OCI-LY7 (cell line): ENCODE measurements around the gene CRTC1. TPM values are rescaled to one million over a fixed set of nuclear protein-coding genes. Genes with fewer than 3 reads are reported as not detected.

Source experiments
- BruUV-seq: library from RNA; stranded (reverse); fragments of 400-500 nt; replicated peaks from 2 replicates; lab custom pipeline; 2021; lab: Mats Ljungman, UMichigan
- CTCF ChIA-PET: fragments of 300-600 bp; sonication (Branson Sonifier 250); formaldehyde crosslinking; loops from one replicate; lab custom pipeline; 2022; ENCODE audit warnings: antibody characterized with exemption; ENCODE audit not compliant: unreplicated experiment; lab: Charles Lee
- POLR2A ChIA-PET: fragments of 300-600 bp; sonication (Branson Sonifier 250); formaldehyde crosslinking; loops from one replicate; lab custom pipeline; 2022; ENCODE audit warnings: antibody characterized with exemption; lab: Charles Lee
- DNase-seq: peaks from one replicate; pipeline ENCODE4 v3.0.0-alpha.2; 2015; ENCODE audit warnings: low spot score
- H2AFZ ChIP-seq: fragments of 200-600 bp; sonication (generic), shearing (Covaris generic); 2 replicates; pipeline ENCODE4 v1.6.1; 2014; ENCODE audit warnings: mild to moderate bottlenecking, antibody characterized with exemption, low read length, moderate library complexity
- H3K27ac ChIP-seq: fragments of 200-600 bp; sonication (generic); 2 replicates; pipeline ENCODE4 v1.5.1; 2014; ENCODE audit warnings: mixed run types, low read depth, mild to moderate bottlenecking, moderate library complexity, low read length, inconsistent platforms; ENCODE audit not compliant: poor library complexity, severe bottlenecking
- H3K36me3 ChIP-seq: fragments of 200-600 bp; sonication (generic); 2 replicates; pipeline ENCODE4 v1.6.1; 2014; ENCODE audit warnings: mild to moderate bottlenecking, antibody characterized with exemption, low read length, moderate library complexity, mixed read lengths; ENCODE audit not compliant: insufficient read depth
- H3K4me1 ChIP-seq: fragments of 200-600 bp; sonication (generic); 2 replicates; pipeline ENCODE4 v1.5.1; 2014; ENCODE audit warnings: mild to moderate bottlenecking, low read length; ENCODE audit not compliant: insufficient read depth, poor library complexity, severe bottlenecking
- H3K4me2 ChIP-seq: fragments of 200-600 bp; sonication (generic); 2 replicates; pipeline ENCODE4 v1.6.1; 2014; ENCODE audit warnings: mild to moderate bottlenecking, low read length
- H3K4me3 ChIP-seq: fragments of 200-600 bp; sonication (generic); 2 replicates; pipeline ENCODE4 v1.5.1; 2014; ENCODE audit warnings: mild to moderate bottlenecking, low read depth, low read length; ENCODE audit not compliant: poor library complexity, severe bottlenecking
- H3K79me2 ChIP-seq: fragments of 200-600 bp; sonication (generic); 2 replicates; pipeline ENCODE4 v1.6.1; 2016; ENCODE audit warnings: low read depth, mild to moderate bottlenecking, low read length, moderate library complexity, mixed read lengths; ENCODE audit not compliant: insufficient read depth
- H3K9me2 ChIP-seq: fragments of 200-600 bp; sonication (generic); 2 replicates; pipeline ENCODE4 v1.6.1; 2016; ENCODE audit warnings: mild to moderate bottlenecking, low read length, mixed read lengths; ENCODE audit not compliant: insufficient read depth
- H3K9me3 ChIP-seq: fragments of 200-600 bp; sonication (generic); 2 replicates; pipeline ENCODE4 v1.6.1; 2014; ENCODE audit warnings: mild to moderate bottlenecking, mixed run types, low read length, mixed read lengths
- H4K20me1 ChIP-seq: fragments of 200-600 bp; sonication (generic); 2 replicates; pipeline ENCODE4 v1.6.1; 2014; ENCODE audit warnings: mild to moderate bottlenecking, antibody characterized with exemption, low read length, moderate library complexity, mixed read lengths; ENCODE audit not compliant: insufficient read depth
- CTCF ChIP-seq: fragments of 200-600 bp; sonication (generic); conservative IDR thresholded peaks from 2 replicates; pipeline ENCODE4 v1.5.1; 2014; ENCODE audit warnings: mild to moderate bottlenecking, antibody characterized with exemption, low read length, moderate library complexity, mixed read lengths
- EZH2phosphoT487 ChIP-seq: fragments of 200-600 bp; sonication (generic); IDR thresholded peaks from 2 replicates; pipeline ENCODE4 v1.6.1; 2018; ENCODE audit warnings: low read depth, borderline replicate concordance, mild to moderate bottlenecking, mixed run types, antibody characterized with exemption, low read length, moderate library complexity, mixed read lengths
- intact Hi-C: fragments of 100-400 bp; cut with micrococcal nuclease; formaldehyde crosslinking; loops from one replicate; pipeline ENCODE4 v1.10.0; 2022; ENCODE audit not compliant: unreplicated experiment
- total RNA-seq, 2 experiments: library from RNA; depleted of rRNA in 1 of 2; stranded (reverse); fragments of >200 nt in 1 of 2; shearing (Covaris generic) in 1 of 2; gene quantifications; 2 replicates each; pipeline ENCODE4 v1.2.3, GENCODE V29; 2014 to 2022

The CRTC1 gene
- total RNA-seq, 2 experiments from 2014 or later, result 4.1 to 10.3 TPM

DNA sequence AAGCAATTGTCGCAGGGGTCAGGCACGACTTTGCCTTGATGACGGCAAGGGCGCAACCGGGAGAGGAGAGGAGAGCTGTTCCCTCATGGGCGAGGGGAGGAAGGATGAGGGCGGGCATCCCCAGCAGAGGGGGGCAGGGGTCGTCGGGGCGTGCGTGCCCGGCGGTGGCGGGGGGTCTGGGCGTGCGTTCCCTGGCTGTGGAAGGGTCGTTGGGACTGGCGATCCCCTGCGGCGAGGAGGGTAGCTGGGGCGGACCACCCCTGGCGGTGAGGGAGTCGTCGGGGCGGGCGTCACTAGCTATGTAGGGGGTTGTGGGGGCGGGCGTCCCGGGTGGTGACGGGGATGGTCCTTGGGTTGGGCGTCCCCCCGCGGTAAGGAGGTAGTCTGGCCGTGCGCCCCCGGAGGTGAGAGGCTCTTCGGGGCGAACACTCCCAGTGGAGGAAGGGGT lies 106.0 kb downstream of the CRTC1 start:
- intact Hi-C loops, result no loop called here
- no peaks in the 10 kb centered on the region for H3K9me2 ChIP-seq
- no peaks in the 10 kb centered on the region for H3K4me1 ChIP-seq
- no TSS peak for BruUV-seq
- no peak for TF ChIP-seq EZH2phosphoT487
- TF ChIP-seq CTCF, result no peak
- DNase-seq, result no peak
- H3K27ac ChIP-seq, result no peak overlapping the region
- no peak overlapping the region for H3K4me3 ChIP-seq
- ChIA-PET CTCF (interaction anchor here (0.7 kb wide), 1 partner anchor 40 kb away, joined by 4 read pairs; no protein-coding TSS in a partner anchor), POLR2A (no interaction called here)
- no peaks in the 10 kb centered on the region for H4K20me1 ChIP-seq
- no peak overlapping the region for H2AFZ ChIP-seq
- no peaks in the 10 kb centered on the region for H3K36me3 ChIP-seq
- no peak overlapping the region for H3K4me2 ChIP-seq
- no peaks in the 10 kb centered on the region for H3K9me3 ChIP-seq
- H3K79me2 ChIP-seq, result no peaks in the 10 kb centered on the region

DNA sequence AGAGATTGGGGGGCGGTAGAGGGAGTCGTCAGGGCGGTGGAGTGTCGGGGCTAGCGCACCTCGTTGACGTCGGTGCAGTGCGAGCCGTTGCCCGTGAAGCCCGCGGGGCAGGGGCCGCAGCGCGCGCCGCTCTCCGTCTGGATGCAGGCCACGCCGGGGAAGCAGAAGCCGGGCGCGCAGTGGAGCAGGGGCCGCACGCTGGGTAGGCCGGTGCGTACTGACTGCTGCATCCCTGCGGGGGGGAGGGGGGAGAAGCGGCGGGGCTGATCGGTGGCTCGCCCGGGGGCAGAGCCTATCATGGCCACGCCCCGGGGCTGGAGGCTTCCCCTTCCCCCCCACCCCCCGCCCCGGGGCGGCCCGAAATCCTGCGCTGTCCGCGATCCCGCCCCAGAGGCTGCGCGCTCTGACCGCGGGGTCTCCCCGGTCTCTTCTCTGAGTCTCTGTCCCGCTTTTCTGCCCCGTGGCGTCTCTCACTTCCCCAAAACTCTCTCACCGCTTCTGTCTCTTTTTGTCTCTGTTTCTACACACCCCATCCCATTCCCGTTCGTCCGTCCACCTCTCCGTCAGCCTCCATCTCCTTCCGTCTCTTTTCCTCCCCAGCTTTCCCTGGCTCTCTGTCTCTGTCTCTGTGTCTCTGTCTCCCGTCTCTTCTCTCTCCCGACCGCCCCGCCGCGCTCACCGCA lies 106.5 kb downstream of the CRTC1 start:
- BruUV-seq, result no TSS peak
- no peak overlapping the region for H3K4me3 ChIP-seq
- no peak overlapping the region for H3K4me2 ChIP-seq

More for the DNA sequence above, 106.5 kb downstream of the CRTC1 start:
- intact Hi-C loops, result no loop called here
- Histone ChIP-seq H3K9me2 (no peaks in the 10 kb centered on the region), H2AFZ (no peak overlapping the region), H3K36me3 (no peaks in the 10 kb centered on the region), H3K79me2 (no peaks in the 10 kb centered on the region), H3K4me1 (no peaks in the 10 kb centered on the region), H4K20me1 (no peaks in the 10 kb centered on the region), H3K9me3 (no peaks in the 10 kb centered on the region), H3K27ac (no peak overlapping the region)
- no peak for TF ChIP-seq CTCF
- no peak for TF ChIP-seq EZH2phosphoT487
- POLR2A ChIA-PET, result no interaction called here
- CTCF ChIA-PET, result no interaction called here
- no peak for DNase-seq
